Femur (tissue), 1 donor: ENCODE data around the gene PRRX2.
A peak's percentile ranks its signal among the peaks of the same experiment; 100 is the strongest.

Experiments used
- DNase-seq: peaks from one replicate; pipeline ENCODE4 v3.0.0-alpha.2; 2017

PRRX2 gene

DNA sequence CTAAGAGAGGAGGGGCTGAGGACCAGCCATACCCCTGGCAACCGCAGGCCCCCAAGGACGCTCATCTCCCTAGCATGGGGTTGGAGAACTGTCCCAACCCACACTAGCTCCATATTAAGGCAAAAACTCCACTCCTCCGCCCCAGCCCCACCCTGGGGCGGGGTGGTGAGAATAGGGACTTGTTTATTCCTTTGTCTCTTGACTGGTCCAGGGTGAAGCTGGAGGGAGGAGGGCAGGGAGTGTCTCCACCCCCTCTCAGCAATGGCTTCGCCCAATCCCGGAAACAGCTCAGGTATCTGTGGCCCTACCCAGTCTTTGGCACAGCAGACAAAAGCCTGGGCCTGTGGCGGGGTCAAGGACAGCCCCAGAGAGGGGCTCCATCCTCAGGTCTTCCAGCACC lies 16.9 kb downstream of the PRRX2 start:
- DNase-seq, result no peak

GRCh38 chr9:129685220-129685932 lies 19.9 kb downstream of the PRRX2 start:
- no peak for DNase-seq

- DNase-seq, result no peak
Measured at GRCh38 chr9:129685933-129686259, 20.4 kb downstream of the PRRX2 start.

GRCh38 chr9:129686736-129687135 lies 21.3 kb downstream of the PRRX2 start:
- DNase-seq, result no peak

- no peak for DNase-seq
Measured at GRCh38 chr9:129687391-129687790, 21.9 kb downstream of the PRRX2 start.

DNA sequence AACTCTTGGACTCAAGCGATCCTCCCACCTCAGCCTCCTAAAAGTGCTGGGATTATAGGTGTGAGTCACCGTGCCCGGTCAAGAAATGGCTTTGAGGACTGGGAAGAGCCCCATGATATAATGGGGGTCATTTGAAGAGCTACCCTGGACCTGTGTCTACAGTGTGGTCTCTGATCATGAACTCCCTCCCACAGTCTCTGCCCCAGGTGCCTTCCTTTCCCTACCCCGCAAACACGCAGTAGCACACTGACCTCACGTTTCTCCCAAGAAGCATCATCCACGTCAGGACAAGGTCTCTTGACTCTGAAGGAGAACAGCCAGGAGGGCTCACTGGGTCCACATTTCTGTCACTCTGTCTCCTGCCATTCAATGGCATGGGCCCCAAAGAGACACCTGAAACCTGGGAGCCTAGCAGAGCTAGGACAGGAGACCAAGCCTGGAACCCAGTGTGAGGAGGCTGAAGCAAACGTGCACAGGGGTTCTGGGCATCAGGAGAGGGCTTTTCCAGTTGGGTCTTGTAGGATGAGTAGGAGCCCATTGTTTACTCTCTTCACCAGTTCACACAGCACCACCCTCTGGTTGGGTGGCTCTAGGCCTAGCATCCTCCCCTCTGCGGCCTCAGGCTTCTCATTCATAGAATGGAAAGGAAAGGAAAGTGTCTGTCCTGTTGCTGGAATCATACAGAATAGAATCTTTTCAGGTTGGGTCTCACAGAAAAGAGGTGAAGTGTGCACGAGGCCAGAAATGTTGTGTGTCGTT lies 23.0 kb downstream of the PRRX2 start:
- no peak for DNase-seq

- no peak for DNase-seq
Measured at GRCh38 chr9:129692534-129692933, 27.1 kb downstream of the PRRX2 start.

DNA sequence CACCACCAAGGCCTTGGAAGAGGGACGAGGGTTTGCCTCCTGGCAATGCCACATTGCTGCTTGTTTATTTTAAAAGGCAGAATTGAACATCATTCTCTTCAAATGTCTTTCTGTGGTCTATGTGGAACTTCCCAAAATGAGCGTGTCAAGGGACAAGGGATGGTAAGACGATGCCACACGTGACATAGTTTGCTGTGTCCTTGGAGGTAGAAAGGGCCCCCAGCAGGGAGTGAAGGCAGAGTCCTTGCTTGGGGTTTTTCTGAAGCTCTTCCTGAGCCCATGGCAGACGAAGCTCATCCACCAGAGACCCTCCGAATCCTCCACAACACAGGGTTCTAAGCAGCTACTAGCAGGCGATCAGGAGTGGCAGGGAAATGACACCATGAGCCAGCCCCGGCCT lies 28.3 kb downstream of the PRRX2 start:
- DNase-seq, result no peak

DNA sequence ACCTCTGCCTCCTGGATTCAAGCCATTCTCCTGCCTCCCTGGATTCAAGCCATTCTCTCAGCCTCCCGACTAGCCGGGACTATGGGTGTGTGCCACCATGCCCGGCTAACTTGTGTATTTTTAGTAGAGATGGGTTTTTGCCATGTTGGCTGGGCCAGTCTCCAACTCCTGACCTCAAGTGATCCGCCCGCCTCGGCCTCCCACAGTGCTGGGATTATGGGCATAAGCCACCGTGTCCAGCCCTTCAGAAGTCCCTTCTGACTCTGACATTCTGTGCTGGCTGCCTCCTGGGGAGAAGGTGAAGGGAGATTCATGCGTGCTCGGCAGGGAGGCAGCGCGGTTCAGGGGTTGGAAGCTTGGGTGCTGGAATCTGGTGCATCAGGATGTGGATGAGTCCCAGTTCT lies 28.8 kb downstream of the PRRX2 start:
- peak; percentile 71 for DNase-seq

- no peak for DNase-seq
Measured at GRCh38 chr9:129695870-129696269, 30.4 kb downstream of the PRRX2 start.

- DNase-seq, result peak; percentile 80
Measured at GRCh38 chr9:129696944-129697655, 31.7 kb downstream of the PRRX2 start.

DNA sequence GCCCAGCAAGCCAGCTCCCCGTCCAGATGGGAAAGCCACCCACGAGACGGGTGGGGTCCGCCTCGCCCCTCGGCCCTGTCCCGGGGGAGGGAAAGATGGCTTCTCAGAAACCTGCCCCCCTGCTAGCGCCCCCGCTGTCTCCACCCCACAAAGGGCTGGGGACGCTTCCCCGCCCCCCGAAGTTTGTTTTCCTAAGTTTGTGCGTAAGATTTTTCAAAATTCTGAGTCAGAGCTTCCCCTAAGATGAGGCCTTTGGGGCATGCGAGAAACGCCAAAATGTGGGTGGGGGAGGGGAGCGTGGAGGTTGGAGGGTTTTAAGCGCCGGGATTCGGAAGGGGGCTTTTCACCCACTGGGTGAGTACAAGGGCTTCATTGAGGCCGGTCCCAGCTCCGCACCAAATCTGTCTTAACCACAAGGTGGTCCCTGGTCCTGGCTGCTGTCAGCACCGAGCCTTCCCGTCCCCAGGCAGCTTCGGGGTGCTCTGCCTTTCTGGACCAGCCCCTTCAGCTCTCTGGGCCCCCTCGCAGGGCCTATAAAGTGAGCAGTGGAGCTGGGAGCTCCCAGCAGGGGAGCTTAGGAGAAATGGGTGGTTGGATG lies 32.3 kb downstream of the PRRX2 start:
- peak; percentile 75 for DNase-seq

- peak; percentile 47 for DNase-seq
Measured at GRCh38 chr9:129698254-129698757, 32.9 kb downstream of the PRRX2 start.

DNA sequence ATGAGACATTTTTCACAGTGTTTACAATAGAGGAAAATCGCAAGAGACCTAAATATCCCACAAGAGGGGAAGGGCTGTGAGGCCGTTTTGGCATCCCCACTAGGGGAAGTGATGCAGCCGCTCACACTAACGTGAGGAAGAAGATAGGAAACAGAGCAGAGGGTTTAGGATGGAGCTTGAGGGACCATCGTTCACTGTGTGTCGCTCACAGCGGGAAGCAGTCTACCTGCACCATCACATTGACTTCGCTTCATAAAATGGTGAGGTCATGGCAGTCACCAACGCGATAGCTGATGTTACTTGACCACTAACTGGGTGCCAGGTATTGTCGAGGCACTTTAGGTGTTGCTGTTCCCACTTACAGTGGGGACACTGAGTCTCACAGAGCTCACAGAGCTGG lies 35.6 kb downstream of the PRRX2 start:
- no peak for DNase-seq

- no peak for DNase-seq
Measured at GRCh38 chr9:129701549-129701948, 36.1 kb downstream of the PRRX2 start.

DNA sequence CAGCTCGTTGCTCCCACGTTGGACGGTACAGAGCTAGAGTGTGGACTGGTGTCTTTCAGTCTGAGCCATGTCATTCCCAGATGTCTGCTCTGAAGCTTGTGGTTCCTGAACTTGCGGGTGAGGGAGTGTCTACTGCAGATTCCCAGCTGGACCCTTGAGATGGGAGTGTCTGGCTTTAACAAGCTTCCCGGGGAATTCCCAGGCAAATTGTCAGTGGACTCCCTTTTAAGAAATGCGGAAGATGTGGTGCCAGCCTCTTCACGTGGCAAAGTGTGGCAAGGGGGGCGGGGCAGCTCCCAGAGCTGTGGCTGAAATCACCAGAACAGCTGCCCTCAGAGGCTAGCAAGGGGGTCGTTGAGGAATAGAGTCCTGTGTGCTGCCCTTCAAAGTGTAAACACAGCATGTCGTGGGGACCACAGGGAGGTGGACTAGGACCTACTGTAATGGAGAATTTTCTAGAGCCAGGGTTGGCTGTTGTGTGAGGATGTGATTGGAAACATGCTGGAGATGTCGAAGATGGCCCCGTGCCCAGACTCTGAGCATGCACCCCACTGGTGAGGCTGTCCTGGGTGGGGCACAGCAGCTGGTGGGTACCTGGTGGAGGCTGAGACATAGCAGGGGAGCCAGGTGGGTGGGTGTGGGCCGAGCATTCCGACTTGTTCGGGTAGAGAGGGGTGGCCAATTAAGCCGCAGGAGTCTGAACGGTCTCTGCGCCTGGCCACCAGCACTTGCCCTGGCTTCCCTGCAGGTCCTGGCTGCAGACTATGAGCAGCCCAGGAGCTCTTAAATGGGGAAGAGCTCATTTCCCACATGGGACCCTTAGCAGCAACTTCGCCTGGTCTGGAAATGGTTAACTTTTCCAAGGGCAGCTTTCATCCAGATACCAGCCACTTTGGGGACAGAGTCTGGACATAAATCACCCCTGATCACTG lies 37.4 kb downstream of the PRRX2 start:
- peak; percentile 76 for DNase-seq

DNA sequence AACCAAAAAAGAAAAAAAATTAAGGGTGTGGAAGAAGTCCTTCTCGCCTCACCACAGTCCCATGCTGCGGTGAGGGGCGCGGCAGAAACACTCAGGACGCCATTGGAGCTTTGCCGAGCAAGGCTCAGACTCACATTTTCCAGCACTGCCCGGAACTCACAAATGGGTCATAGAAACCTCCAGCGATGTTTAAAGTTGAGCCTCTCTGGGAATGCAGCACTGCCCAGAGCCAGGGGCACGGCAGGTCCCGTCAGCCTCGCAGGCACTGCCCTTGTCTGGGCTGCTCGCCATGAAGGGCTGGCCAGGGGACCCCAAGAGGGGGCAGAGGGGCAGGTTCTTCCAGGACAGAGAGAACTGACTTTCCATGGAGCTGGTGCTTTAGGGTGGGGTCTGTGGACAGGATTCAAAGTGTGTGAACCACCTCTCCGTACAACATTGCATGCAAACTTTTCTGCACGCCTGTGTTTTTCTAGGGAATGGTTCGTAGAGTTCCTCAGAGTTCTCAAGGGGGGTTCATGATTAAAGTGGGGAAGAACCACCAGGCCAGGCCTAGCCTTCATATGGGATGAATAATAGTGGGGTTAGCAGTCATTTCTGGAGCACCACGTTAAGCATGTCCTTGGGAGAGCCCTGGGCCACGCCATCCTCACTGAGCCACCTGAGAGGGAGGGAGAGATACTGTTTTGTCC lies 38.4 kb downstream of the PRRX2 start:
- peak; percentile 89 for DNase-seq

- DNase-seq, result no peak
Measured at GRCh38 chr9:129704807-129705206, 39.4 kb downstream of the PRRX2 start.

GRCh38 chr9:129708793-129709192 lies 43.3 kb downstream of the PRRX2 start:
- no peak for DNase-seq

- DNase-seq, result no peak
Measured at GRCh38 chr9:129709438-129710168, 44.2 kb downstream of the PRRX2 start.

- no peak for DNase-seq
Measured at GRCh38 chr9:129710169-129710453, 44.7 kb downstream of the PRRX2 start.
